Occipital lobe (tissue), 2 donors: ENCODE measurements around the gene ALDH9A1. TPM values are rescaled to one million over a fixed set of nuclear protein-coding genes. Genes with fewer than 3 reads are reported as not detected.
A peak's percentile ranks its signal among the peaks of the same experiment; 100 is the strongest.
"Not testable (repeated sequence)": the region's sequence is repeated elsewhere in the genome, so short reads cannot be mapped to it uniquely, and the experiment has no call there.

ENCODE experiments used
- DNase-seq: peaks from one replicate; lab custom pipeline; 2025; lab: John Stamatoyannopoulos, UW
- total RNA-seq: library from RNA; depleted of rRNA; stranded (reverse); fragments of >200 nt; gene quantifications from one replicate; pipeline ENCODE4 v1.2.3, GENCODE V29; 2014

Gene ALDH9A1
- total RNA-seq: 63.2 TPM

GRCh38 chr1:165697881-165698760, at the start of gene ALDH9A1:
ALDH9A1 (minus strand) TSS chr1:165698562; CDS start chr1:165698558, 4 bp downstream.
- DNase-seq: peak; percentile 78

GRCh38 chr1:165747632-165748447, 49.5 kb upstream of the ALDH9A1 start:
- no peak for DNase-seq

- not testable (repeated sequence) for DNase-seq
Measured at GRCh38 chr1:165744913-165745312, 46.6 kb upstream of the ALDH9A1 start.

- DNase-seq: no peak
Measured at GRCh38 chr1:165742194-165742593, 43.8 kb upstream of the ALDH9A1 start.

GRCh38 chr1:165738794-165739193, 40.4 kb upstream of the ALDH9A1 start:
- no peak for DNase-seq

GRCh38 chr1:165737196-165737595, 38.8 kb upstream of the ALDH9A1 start:
- no peak for DNase-seq

GRCh38 chr1:165734906-165735305, 36.5 kb upstream of the ALDH9A1 start:
- no peak for DNase-seq

- no peak for DNase-seq
Measured at GRCh38 chr1:165726841-165727240, 28.5 kb upstream of the ALDH9A1 start.

- DNase-seq: no peak
Measured at GRCh38 chr1:165726169-165726568, 27.8 kb upstream of the ALDH9A1 start.

- peak; percentile 11 for DNase-seq
Measured at GRCh38 chr1:165717918-165718515, 19.7 kb upstream of the ALDH9A1 start.

GRCh38 chr1:165716265-165717051, 18.1 kb upstream of the ALDH9A1 start:
- not testable (repeated sequence) for DNase-seq

- no peak for DNase-seq
Measured at GRCh38 chr1:165712764-165713163, 14.4 kb upstream of the ALDH9A1 start.

GRCh38 chr1:165707984-165708706, 9.8 kb upstream of the ALDH9A1 start:
- no peak for DNase-seq

GRCh38 chr1:165703648-165704047, 5.3 kb upstream of the ALDH9A1 start:
- DNase-seq: no peak

GRCh38 chr1:165701922-165702321, 3.6 kb upstream of the ALDH9A1 start:
- not testable (repeated sequence) for DNase-seq

GRCh38 chr1:165699577-165699976, 1.2 kb upstream of the ALDH9A1 start:
- no peak for DNase-seq

- DNase-seq: no peak
Measured at GRCh38 chr1:165698761-165699052, 345 bp upstream of the ALDH9A1 start.

GRCh38 chr1:165697491-165697880, 876 bp downstream of the ALDH9A1 start:
- DNase-seq: no peak

- no peak for DNase-seq
Measured at GRCh38 chr1:165696625-165697100, 1.7 kb downstream of the ALDH9A1 start.

GRCh38 chr1:165695031-165695430, 3.3 kb downstream of the ALDH9A1 start:
- DNase-seq: no peak

- no peak for DNase-seq
Measured at GRCh38 chr1:165688046-165688445, 10.3 kb downstream of the ALDH9A1 start.
